GM19240 (cell line): ENCODE measurements around the gene PRR12.
"Not testable (repeated sequence)": the region's sequence is repeated elsewhere in the genome, so short reads cannot be mapped to it uniquely, and the experiment has no call there.

Experiments used
- DNase-seq: peaks from one replicate; pipeline ENCODE4 v3.0.0; 2011; ENCODE audit warnings: low spot score; ENCODE audit not compliant: insufficient read length

Gene PRR12

DNA sequence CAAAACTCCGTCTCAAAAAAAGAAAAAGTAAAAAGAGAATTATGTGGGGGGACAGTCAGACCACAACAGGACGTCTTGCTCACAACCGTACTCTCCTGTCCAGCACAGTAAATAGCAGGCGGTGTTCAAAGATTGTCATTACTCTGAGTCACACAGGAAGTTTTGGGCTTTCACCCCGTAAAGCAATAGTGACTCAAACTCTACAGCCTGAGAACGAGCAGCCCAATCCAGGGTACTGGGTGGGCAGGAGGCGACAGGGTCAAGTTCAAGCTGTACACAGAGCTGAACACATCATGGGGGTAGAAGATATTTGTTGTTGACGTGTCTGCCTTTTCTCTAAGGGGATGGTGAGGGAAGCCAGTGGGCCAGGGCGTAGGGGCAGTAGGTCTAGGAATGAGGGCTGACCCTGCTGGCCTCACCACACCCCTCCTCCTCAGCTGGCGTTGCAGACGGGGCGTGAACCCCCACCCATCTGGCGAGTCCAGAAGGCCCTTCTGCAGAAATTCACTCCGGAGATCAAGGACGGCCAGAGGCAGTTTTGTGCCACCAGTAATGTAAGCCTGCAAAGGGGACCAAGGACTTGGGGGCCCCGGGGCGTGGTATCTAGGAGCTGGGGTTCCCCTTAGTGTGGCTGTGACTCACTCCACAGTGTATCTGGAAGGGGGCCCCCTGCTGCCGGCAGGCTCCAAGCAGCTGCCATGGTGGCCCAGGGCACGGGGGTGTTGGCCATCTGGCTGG is 23.3 kb downstream of the PRR12 start:
- no peak for DNase-seq

DNA sequence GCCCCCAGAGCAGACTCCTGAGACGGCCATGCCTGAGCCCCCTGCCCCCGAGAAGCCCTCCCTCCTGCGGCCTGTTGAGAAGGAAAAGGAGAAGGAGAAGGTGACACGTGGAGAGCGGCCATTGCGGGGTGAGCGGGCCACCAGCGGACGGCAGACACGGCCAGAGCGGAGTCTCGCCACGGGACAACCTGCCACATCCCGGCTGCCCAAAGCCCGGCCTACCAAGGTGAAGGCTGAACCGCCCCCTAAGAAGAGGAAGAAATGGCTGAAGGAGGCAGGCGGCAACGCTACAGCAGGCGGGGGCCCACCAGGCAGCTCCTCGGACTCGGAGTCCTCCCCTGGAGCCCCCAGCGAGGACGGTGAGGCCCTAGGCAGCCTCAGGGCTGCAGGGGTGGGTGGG is 24.9 kb downstream of the PRR12 start:
- DNase-seq: no peak

DNA sequence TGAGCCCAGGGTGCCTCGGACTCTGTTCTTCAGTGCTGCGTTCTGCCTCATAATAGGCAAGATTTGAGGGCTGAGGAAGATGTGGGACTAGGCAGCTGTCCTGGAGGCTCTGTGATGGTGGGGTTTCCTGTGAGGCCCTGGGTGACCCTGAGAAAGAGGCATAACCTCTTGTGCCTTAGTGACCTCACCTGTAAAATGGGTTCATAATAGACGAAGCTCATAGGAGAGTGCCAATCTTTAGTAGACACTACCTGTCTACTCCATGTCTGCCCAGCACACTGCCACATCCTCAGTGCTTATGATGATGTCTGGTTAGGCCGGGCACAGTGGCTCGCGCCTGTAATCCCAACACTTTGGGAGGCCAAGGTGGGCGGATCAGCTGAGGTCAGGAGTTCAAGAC is 25.6 kb downstream of the PRR12 start:
- DNase-seq: no peak

DNA sequence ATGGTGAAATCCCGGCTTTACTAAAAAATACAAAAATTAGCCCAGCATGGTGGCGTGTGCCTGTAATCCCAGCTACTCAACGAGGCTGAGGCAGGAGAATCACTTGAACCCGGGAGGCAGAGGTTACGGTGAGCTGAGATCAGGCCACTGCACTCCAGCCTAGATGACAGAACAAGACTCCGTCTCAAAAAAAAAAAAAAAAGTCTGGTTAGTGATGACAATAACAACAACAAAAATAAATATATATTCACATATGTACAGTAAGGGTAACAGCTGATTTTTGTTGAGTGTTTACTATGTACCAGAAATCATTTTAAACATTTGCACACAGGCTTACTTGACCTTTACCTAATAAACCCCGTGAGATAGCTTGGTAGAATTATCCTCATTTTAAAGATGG is 26.0 kb downstream of the PRR12 start:
- DNase-seq: no peak

DNA sequence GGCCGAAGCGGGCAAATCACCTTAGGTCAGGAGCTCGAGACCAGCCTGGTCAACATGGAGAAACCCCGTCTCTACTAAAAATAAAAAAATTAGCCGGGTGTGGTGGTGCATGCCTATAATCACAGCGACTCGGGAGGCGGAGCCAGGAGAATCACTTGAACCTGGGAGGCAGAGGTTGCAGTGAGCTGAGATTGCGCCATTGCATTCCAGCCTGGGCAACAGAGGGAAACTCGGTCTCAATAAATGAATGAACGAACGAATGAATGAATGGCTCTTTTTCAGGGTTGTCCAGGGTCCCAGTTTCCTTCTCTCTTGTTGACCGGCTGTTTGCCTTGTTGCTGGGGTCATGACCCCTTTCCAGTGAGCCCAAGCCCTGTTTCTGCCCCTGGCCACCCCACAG is 26.9 kb downstream of the PRR12 start:
- DNase-seq: not testable (repeated sequence)

DNA sequence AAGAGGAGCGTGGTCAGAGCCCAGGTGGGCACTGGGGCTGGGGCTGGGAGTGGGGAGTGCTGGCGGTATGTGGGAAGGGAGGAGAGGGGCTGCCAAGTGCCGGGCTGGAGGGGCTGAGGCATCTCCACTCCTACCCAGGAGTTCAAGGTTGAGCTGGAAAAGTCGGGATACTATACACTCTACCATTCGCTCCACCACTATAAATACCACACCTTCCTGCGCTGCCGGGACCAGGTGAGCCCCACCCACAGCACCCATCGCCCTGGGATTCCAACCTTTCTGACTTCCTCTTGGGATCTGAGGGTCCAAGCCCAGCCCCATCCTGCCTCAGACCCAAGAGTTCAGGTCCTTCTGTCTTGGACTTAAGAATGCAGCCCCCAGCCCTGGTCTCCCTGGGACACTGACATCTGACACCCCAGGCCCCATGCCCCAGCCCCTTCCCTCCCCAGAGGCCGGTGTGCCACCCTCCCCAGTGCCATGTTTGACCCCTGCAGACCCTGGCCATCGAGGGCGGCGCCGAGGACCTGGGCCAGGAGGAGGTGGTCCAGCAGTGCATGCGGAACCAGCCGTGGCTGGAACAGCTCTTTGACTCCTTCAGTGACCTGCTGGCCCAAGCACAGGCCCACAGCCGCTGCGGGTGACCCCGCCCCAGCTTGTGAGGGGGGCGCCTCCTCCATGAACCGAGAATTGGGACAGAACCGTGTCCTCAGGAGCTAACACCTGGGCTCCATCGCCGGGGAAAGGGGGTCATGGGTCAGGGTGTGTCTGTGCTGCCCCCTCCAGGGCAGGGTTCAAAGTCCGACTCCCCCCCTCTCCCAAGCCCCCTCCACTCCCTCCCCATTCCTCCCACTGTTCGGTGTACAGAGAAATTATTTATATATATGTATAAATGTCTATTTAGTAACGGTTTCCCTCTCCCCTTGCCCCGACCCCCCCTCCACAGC is 34.3 kb downstream of the PRR12 start:
- no peak for DNase-seq

DNA sequence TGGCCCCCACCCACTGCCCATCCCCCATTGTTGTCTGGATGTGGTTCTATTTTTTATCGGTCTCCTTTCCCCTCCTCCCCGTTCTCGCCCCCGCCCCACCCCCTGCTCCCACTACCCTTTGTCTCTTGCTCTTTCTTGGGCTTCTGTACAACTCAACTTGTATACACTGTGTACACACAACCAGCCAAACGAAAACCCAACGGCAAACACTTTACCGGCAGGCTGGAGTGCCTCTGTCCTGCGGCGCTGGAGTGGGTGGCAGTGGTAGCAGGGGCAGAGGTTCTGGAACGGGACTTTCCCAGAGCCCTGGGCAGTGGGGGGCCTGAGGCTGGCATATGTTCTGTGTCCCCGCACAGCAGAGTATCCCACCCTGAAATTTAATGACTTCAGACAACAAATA is 35.2 kb downstream of the PRR12 start:
- DNase-seq: no peak

DNA sequence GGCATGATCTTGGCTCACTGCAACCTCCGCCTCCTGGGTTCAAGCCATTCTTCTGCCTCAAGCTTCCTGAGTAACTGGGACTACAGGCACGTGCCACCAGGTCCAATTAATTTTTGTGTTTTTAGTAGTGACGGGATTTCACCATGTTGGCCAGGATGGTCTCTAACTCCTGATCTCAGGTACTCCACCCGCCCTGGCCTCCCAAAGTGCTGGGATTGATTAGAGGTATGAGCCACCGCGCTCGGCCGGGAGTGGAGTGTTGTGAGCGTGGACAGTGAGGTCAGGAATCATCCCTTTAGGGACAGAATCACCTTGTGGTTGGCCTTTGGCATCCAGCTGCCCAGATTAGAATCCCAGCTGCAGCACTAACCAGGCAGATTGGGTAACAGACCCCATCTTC is 38.7 kb downstream of the PRR12 start:
- DNase-seq: no peak

DNA sequence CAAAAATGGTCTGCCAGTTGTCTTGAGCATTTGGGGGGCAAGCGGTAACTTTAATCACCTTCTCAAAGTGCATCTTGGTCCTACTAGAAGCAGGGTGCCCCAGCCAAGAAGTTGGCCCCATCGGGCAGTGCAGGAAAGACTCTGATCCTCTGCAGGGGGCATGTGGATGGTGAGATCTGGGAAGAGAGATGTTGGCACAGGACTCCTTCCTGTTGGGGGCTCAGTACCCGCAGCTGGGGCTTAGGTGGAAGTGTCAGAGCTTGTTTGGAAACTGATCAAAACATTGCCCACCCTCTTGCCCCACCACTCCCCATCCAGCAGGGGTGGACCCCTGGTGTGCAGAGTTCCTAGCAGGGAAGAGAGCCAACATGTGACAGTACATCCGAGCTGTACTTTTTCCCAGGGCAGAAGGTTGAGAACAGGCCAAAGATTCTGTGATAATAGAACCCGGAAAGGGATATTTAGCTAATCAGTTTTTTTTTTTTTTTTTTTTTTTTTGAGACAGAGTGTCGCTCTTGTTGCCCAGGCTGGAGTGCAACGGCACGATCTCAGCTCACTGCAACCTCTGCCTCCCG is 40.1 kb downstream of the PRR12 start:
- DNase-seq: no peak

DNA sequence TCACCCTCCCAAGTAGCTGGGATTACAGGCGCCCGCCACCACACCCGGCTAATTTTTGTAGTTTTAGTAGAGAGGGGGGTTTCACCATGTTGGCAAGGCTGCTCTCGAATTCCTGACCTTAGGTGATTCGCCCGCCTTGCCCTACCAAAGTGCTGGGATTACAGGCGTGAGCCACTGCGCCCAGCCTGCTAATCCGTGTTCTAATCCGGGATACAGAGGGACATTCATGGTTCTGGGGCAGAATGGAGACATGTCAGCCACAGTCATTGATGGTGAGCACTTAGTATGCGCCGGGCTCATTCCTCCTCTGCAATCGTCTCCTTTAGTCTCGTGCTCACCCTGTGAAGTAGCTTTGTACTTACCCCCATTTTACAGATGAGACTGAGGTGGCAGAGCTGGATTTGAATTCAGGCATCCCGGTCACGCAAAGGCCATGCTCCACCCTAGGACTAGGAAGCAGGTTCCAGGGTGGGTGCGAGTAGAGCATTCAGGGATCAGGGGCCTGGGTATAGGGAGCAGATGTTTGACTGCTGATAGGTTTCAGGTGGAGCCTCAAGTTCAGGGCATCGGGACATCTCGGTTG is 40.7 kb downstream of the PRR12 start:
- DNase-seq: no peak

DNA sequence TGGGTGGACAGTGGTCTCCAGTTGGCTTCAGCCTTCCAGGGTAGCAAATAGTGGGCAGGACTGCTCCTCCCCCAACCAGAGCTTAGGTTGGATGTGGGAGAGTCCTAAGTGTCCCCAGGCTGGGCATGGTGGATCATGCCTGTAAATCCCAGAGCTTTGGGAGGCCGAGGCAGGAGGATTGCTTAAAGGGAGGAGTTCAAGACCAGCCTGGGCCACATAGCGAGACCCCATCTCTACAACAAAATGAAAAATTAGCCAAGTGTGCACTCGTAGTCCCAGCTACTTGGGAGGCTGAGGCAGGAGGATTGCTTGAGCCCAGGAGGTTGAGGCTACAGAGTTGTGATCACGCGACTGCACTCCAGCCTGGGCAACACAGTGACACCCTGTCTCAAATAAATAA is 41.6 kb downstream of the PRR12 start:
- DNase-seq: no peak

DNA sequence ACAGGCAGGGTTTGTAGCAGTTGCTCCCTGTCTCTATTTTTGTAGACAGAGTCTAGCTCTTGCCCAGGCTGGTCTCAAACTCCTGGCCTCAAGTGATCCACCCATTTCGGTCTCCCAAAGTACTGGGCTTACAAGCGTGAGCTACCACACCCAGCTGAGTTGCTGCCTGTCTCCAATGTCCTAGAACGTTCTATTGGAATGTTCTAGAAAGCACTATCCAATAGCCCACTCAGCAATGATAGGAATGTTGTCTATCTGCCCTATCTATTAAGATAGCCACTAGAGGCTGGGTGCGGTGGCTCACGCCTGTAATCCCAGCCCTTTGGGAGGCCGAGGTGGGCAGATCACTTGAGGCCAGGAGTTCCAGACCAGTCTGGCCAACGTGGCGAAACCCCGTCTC is 42.3 kb downstream of the PRR12 start:
- DNase-seq: not testable (repeated sequence)

DNA sequence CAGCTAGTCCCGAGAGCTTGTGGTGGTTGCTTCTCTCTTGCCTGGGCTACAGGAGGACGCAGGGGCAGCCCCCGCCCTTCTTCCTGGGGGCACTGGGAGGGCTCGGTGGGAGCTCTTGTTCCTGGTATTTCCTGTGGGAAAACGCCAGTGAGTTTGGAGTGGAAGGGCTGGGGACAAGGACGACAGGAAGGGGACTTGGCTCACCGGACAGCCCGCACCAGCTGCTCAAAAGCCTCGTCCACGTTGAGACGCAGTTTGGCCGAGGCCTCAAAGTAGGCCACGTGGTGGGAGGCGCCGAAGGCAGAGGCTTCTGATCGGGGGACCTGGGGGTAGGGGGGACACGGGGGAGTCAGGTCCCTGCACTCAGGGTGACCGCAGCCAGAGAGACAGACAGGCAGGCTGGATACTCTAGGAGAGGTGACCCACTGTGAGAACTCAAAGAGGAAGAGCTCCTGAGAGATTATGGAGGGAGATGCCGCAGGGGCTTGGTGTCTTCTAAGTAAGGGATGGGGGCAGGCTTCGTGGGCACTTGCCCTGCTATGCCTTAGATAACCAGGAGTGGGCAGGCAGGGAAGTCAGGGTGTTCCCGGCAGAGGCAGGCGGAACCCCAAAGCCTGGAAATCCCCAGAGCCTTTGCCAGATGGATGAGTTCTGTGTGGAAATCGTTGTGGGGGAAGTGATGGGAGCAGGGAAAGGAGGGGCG is 44.7 kb downstream of the PRR12 start:
- DNase-seq: no peak

DNA sequence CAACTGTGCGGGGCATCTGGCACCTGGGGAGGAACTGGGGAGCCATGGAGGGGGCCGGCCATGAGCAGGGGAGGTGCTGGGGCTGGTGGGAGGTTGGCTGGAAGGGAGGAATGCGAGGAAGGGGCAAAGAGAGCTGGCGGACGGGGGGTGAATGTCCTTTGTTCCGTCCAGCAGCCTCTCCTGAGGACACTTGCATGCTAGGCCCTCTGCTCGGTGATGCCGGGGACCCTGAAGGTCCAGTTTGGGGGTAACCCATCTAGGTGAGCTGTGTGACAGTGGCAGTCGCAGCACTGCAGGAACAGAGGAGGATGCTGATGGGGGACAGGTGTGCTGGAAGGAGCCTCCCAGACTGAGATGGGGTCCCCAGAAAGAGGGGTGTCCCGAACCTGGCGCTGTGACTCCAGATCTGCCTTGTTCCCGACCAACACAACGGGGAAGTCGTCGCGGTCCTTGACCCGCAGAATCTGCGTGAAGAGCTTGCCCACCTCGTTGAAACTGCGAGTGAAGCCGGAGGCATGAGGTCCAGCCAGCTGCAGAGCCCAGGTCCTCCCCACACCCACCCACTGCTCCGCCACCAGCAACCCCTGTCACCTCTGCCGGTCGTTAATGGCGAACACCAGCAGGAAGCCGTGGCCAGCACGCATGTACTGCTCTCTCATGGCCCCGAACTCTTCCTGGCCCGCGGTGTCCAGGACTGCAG is 45.4 kb downstream of the PRR12 start:
- DNase-seq: no peak

DNA sequence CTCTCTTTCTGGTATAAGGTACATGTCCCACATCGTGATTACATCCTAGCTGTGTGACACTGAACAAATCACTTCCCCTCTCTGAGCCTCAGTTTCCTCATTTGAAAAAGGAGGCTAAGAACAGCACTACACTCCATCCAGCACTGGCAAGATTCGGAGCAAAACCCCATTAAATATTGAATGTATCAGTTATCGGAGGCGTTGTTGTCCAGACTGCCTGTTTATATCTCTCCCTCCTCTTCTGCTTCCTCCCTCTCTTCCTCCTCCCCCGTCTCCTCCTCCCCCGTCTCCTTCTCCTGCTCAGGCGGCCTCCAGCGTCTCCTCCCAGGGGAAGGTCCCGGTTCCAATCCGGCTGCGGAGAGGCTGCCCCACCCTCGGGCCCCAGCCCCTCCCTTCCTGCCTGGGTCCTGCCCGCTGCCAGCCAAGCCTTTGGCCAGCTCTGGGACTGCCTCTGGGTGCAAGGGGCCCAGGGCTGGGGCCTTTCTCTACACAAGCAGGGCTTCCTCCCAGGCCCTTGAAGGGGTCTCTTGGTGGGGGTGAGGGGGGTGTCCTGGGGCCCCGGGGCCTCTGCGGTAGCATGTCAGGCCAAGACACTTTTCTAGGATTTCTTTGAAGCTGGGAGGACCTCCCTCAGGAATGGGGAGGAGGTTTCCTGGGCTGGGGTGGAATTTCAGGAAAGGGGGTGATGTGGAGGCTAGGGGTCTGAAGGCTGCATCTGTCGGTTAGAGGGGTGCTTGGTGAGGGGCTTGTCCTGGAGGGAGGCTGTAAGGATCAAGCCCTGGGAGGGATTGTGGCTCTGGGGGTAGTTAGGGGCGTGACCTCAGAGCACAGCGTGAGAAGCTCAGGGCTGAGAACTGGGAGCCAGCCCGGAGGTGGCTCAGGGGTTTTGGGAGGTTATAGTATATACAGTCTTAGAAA is 47.1 kb downstream of the PRR12 start:
- DNase-seq: no peak

DNA sequence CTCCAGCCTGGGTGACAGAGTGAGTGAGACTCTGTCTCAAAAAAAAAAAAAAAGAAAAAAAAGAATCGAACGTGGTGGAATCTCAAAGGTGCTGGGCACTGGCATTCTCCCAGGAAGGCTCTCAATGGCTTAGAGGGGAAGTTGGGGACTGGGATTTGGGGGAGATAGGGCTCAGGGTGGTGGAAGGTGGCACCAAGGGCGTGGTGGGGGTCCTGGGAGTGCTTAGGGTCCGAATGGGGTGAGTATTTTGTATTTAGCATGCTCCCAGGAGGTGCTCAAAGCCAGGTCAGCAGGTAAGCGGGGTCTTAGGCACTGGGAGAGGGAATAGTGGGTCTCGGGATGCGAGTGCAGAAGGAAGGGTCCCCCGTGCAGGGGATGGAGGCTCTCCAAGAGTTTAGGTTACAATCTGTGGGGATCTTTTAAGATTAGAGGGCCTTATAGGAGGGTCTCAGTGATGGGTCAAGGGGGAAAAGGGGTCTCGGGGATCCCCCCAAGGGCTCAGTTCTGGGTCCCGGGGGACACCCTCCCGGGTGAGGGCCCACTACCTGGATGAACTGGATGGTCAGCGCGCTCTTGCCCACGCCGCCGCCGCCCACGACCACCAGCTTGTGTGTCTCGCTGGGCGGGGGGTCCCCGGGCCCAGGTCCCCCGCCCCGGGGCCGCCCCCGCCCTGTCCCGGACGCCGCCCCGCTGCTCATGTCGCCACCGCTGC is 48.6 kb downstream of the PRR12 start:
- DNase-seq: no peak

DNA sequence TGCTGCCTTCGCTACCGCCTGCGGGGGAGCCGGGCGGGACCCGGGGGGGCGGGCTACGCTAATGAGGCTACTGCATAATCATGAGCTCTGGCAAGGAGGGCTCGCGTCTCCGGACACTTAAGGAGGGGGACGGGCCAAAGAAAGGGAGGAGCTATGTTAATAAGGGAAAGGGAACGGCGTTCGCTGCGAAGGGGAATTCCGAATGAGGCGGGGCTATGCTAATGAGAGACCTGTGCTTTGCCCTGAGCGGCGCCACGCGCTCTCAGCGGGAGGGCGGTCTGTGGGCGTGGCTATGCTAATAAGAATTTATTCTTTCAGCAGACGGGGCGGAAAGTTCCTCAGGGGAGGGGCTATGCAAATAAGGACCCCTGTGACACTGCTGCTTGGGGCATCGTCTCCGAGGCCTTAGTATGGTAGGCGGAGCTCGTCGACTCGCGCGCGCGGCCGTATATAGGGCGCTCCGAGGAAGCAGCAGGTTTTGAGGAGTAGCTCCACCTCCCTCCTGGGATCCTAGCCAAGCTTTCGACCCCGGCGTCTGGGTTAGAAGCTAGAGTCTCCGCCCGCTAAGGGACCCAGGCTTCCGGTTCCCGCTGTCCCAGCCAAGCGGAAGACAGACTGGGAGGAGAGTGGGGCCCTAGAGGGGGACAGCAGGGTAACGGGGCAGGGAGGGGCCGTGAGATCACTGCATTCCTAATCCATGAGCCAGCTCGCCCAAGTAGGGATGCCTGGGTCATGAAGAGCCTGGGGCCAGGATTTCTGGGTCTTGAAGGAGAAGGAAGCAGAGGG is 49.3 kb downstream of the PRR12 start, which contains the start of gene RRAS:
Gene RRAS (minus strand): TSS at position 31 of the 786 bp plus-strand sequence. CDS start 45 bp downstream, outside the sequence.
- DNase-seq: peak; percentile 93
